WTC11 (cell line): ENCODE results near the gene MRPL24.

Source experiments
- ATF6 ChIP-seq: sonication (generic); formaldehyde crosslinking; IDR thresholded peaks from 2 replicates; pipeline ENCODE4 v1.8.1; 2023; ENCODE audit warnings: mild to moderate bottlenecking, missing genetic modification reagents
- CTCF ChIP-seq: fragments of 200-600 bp; IDR thresholded peaks from 2 replicates; pipeline ENCODE4 v1.8.0; 2022; ENCODE audit warnings: antibody characterized with exemption
- ESRRA ChIP-seq: sonication (generic); formaldehyde crosslinking; IDR thresholded peaks from 2 replicates; pipeline ENCODE4 v1.8.1; 2022; ENCODE audit warnings: mild to moderate bottlenecking, missing genetic modification reagents, borderline replicate concordance
- IRF1 ChIP-seq: sonication (generic); formaldehyde crosslinking; IDR thresholded peaks from 2 replicates; pipeline ENCODE4 v1.8.0; 2023; ENCODE audit warnings: missing genetic modification reagents
- NFYB ChIP-seq: sonication (generic); formaldehyde crosslinking; conservative IDR thresholded peaks from 2 replicates; pipeline ENCODE4 v1.8.0; 2022; ENCODE audit warnings: low read depth, missing genetic modification reagents
- TEAD1 ChIP-seq: sonication (generic); formaldehyde crosslinking; IDR thresholded peaks from 2 replicates; pipeline ENCODE4 v1.8.0; 2022; ENCODE audit warnings: mild to moderate bottlenecking, missing genetic modification reagents
- USF2 ChIP-seq: sonication (generic); formaldehyde crosslinking; IDR thresholded peaks from 2 replicates; pipeline ENCODE4 v1.8.1; 2023; ENCODE audit warnings: mild to moderate bottlenecking, missing genetic modification reagents, moderate library complexity
- ZNF232 ChIP-seq: sonication (generic); formaldehyde crosslinking; IDR thresholded peaks from 2 replicates; pipeline ENCODE4 v1.8.0; 2022; ENCODE audit warnings: mild to moderate bottlenecking, missing genetic modification reagents
- ZNF263 ChIP-seq: sonication (generic); formaldehyde crosslinking; IDR thresholded peaks from 2 replicates; pipeline ENCODE4 v1.8.1; 2022; ENCODE audit warnings: low read depth, mild to moderate bottlenecking, moderate library complexity, missing genetic modification reagents
- ZNF423 ChIP-seq: fragments of 250-450 bp; sonication (Bioruptor Pico); IDR thresholded peaks from 2 replicates; pipeline ENCODE4 v2.1.2; 2022; ENCODE audit warnings: mild to moderate bottlenecking, moderate library complexity

- TF ChIP-seq CTCF = no peak
- TF ChIP-seq ZNF232 = no peak
- no peak for TF ChIP-seq ATF6 (CRISPR knock-in tag)
- TF ChIP-seq ESRRA (CRISPR knock-in tag) = no peak
- TF ChIP-seq NFYB (CRISPR knock-in tag) = no peak
- TF ChIP-seq ZNF263 (CRISPR knock-in tag) = no peak
- no peak for TF ChIP-seq ZNF423
- TF ChIP-seq IRF1 = no peak
- TF ChIP-seq USF2 (CRISPR knock-in tag) = no peak
- no peak for TF ChIP-seq TEAD1 (CRISPR knock-in tag)
Measured at GRCh38 chr1:156752843-156753482, 12.1 kb upstream of the MRPL24 start.
